GM21447 (cell line): ENCODE data around the gene ASNSD1.
"Not testable (repeated sequence)": the region's sequence is repeated elsewhere in the genome, so short reads cannot be mapped to it uniquely, and the experiment has no call there.

Experiments used
- ATAC-seq: cut with Tn5 transposase; IDR thresholded peaks from one replicate; pipeline ENCODE4 v1.9.1; 2021; ENCODE audit not compliant: unreplicated experiment

ASNSD1 gene

DNA sequence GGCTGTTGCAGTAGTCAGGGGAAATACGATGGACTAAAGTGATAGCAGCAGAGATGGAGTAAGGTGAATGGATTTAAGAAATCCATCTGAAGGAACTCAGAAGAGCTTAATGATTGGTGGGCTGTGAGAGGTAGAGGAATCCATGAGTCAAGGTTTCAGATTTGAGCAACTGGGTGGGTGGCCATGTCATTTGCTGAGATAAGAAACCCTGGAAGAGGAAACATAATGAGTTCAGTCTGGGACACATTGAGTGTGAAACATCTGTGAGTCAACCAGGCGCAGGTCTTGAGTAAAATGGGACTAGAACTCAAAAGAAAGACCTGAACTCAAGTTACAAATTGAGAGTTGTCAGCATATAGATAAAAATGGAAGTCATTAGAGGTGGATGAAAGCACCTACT, 19.7 kb upstream of the ASNSD1 start:
- no peak for ATAC-seq

DNA sequence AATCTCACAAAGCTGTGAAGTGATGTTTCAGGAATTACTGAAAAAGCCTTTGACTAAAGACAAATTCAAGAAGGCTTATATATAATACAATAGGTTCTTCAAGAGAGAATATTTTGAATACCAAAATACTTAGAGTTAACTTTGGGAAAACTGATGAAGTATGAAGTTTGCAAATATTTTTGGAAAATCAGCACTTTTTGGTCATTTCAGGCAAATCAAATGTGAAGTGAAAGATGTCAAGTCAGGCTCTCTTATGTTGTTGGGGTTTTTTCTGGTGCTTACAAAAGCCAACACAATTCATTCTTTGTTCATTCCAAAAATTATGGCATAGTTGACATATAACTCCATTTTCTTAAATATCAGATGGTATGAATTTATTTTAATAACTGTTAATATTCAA, 14.7 kb upstream of the ASNSD1 start:
- no peak for ATAC-seq

DNA sequence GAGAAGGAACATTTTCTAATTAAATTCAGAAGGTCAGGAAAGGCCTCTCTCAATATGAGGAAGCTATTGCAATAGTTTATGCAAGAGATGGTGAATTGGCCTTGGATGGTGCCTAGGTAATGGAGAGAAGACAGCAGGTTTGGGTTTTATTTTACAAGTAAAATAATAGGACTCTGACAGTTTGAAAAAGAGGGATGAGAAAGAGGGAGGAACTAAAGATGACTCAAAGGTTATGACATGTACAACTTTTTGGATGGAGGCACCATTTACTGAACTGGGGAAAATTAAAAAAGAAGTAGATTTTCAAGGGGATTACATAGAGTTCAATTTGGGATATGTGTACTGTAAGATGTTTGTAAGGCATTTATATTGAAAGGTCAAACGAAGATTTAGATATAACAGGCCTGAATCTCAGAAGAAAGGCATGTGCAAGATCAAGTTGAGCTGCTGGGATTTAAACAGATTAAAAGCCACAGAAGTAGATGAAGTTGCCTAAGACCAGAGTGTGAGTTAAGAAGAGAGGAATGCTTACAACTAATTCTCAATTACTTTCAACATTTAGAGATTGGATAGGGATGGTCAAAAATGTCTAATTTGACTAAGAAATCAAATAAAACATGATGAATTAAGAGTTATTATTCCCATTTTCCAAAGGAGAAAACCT, 12.3 kb upstream of the ASNSD1 start:
- no peak for ATAC-seq

DNA sequence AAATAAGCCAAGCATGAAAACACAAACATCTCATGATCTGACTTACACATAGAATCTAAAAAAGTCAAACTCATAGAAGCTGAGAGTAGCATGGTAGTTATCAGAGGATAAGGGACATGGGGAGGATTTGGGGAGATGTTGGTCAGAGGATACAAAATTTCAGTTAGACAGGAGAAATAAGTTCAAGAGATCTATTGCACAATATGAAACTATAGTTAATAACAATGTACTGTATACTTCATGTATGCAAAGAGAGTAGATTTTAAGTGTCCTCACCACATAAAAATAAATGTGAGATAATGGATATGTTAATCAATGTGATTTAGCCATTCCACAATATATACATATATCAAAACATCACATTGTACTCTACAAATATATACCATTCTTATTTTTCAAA, 10.0 kb upstream of the ASNSD1 start:
- ATAC-seq, result no peak

DNA sequence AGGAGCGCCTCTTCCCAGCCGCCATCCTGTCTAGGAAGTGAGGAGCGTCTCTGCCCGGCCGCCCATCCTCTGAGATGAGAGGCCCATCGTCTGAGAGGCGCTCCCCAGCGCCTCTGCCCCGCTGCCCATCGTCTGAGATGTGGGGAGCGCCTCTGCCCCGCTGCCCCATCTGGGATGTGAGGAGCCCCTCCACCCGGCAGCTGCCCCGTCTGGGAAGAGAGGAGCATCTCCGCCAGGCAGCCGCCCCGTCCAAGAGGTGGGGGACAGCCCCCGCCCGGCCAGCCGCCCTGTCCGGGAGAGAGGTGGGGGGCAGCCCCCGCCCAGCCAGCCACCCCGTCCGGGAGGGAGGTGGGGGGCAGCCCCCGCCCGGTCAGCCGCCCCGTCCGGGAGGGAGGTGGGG, 7.8 kb upstream of the ASNSD1 start:
- ATAC-seq, result not testable (repeated sequence)

DNA sequence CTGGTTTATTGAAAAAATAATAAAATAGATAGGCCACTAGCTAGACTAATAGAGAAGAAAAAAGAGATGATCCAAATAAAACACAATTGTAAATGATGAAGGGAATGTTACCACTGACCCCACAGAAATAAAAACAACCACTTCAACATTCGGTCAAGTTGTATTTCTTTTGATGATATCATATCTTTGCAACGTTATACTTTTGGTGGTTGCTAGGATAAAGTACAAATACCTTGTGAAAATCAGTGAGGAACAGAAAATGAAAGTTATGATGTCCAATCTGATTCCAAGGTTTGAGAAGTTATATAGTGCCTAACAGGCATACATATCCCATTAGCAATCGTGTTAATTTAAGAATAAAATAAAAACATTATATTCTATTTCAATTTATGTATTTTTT, 6.6 kb upstream of the ASNSD1 start:
- no peak for ATAC-seq

DNA sequence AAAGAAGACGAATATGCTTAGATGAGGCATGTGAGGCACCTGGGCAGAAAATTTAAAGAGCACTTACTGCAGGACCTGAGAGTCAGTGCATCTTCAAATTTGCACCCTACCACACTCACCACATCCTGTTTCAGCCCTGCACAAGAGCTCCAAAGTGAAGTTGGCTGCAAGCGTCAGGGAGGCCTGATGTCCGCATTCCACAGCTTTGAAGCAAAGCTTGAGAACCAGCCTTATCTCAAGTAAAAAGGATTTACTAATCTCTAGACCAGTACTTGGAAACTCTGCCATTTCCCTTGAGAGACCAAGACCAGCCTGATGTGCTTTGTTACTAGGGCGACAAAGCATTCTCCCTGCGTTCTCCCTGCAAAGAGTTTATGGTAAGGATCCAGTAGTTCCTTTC, 3.4 kb upstream of the ASNSD1 start:
- peak; percentile 39 for ATAC-seq

DNA sequence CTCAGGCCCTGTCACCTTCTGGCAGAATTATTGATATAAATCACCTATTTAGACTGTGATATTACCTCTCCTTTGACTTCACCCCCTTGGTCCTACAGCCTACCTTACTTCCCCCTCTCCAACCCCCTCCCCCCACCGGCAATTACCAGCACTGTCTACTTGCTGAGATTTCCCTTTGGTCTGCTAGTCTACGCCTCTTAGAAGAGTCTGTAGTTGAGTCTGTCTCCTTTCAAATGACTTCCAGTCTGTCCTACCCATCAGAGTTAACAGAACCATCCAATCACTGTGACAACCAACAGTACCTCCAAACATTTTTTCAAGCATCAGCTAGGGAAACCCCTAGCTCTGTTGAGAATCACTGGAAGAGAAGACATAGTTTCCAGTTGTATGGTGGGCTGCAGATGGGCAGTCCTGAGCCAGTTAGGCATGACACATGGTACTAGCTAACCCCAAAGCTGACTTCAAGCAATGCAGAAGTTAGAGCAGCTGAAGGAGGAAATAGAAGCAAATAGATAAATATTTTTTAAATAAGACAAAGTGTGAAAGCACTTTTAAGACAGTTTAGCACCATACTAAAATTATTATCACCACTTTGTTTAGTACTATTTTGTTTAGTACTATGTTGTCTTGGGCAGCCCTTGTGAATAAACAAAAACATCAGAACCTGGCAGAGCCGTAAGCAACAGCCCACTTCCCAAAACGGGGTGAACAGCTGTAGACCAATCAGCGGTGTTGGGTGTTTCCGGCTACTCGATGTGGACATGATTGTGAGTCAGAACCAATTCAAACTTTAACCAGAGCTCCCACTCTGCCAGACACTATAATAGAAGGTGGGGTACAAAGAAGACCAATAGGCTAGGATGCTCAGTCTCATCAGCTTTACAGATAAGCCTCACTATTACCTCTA, 2.7 kb upstream of the ASNSD1 start:
- ATAC-seq, result no peak

DNA sequence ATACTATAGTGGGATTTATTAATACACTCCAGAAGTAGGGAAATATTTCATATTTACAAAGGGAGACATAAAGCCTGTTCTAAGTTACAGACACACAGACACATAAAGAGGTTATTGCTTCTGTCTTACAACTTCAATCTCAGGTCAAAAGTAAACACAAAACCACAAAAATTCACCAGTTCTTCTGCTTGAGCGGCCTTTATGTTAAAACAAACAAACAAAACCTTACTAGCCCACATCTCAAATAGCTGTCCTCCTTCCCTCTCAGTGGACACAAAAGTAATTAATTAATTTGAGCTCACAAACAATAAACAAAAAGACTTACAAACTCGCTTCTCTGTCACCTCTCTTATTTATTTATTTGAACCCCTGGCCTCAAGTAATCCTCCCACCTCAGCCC, 1.5 kb upstream of the ASNSD1 start:
- ATAC-seq, result no peak

DNA sequence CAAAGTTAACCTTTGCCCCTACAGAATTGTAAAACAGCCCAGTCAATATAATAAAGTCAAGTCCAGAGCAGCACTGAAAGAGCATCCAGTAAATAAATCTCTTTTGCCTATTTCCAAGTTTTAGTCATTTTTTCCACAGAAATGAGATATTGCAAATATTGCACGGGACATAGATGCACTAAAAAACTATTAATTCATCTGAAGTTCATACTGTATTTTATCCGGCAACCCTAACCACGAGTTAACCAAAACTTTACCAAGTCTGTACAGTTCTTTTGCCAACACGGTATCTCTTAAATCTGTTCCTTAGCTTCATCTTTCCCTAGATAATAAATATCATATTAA, 484 bp upstream of the ASNSD1 start:
- ATAC-seq, result no peak

DNA sequence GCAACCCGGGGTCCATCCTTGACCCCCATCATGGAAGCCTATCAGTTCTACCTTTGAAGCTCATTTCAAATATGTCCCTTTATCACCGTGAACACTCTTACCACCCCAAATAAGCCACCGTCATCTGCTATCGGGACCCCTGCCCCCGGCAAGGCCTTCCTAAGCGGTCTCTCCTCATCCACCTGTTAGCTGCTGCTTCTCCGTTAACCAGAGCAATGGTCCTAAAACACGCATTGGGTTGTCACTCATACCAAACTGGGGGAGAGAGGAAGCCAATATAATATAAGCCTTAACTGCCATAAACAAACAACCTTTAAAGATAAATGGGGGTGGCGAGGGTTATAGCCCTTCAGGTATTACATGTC, 680 bp downstream of the ASNSD1 start:
- ATAC-seq, result no peak

DNA sequence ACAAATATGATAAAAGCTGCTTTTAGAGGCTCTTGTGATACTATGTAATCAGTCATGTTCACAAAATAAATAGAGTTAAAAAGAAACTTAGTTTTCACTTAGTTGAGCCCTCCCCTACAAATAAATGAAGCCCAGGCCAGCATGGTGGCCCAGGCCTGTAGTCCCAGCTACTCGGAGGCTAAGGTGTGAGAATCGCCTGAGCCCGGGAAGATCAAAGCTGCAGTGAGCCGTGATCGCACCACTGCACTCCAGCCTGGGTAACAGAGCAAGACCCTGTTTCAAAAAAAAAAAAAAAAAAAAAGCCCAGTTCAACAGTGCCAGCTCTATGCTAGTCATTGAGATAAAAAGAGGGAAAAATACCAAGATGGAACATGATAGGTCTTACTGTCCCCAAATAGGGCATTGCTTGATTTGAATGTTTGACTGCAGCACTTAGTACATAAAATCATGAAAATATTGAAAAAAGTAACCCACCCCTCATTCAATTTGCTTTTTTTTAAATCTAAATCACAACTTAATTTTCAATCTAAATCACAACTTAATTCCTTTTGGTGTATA, 1.5 kb downstream of the ASNSD1 start:
- no peak for ATAC-seq

DNA sequence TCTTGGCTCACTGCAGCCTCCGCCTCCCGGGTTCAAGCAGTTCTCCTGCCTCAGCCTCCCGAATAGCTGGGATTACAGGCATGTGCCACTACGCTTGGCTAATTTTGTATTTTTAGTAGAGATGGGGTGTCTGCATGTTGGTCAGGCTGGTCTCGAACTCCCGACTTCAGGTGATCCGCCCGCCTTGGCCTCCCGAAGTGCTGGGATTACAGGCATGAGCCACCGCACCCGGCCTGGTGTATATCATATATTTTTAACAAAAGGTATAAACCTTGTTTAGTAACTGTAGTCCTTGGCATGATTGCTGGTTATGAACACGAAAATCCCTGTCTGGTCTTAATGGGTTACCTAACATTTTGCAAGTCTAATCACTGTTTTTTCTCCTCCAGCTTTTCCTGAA, 2.1 kb downstream of the ASNSD1 start:
- not testable (repeated sequence) for ATAC-seq

DNA sequence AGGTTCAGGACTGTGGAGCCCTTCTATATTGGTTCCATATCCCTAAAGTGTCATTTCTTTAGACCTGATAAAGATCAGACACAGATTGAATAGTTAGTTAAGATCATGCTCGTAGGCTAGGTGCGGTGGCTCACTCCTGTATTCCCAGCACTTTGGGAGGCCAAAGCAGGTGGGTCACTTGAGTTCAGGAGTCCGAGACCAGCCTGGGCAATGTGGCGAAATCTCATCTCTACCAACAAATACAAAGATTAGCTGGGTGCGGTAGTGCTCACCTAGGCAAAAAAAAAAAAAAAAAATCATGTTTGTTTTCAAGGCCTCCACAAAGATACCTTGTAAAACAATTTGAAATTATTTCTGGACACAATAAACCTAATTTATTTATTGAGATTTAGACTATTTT, 8.7 kb downstream of the ASNSD1 start:
- ATAC-seq, result no peak

DNA sequence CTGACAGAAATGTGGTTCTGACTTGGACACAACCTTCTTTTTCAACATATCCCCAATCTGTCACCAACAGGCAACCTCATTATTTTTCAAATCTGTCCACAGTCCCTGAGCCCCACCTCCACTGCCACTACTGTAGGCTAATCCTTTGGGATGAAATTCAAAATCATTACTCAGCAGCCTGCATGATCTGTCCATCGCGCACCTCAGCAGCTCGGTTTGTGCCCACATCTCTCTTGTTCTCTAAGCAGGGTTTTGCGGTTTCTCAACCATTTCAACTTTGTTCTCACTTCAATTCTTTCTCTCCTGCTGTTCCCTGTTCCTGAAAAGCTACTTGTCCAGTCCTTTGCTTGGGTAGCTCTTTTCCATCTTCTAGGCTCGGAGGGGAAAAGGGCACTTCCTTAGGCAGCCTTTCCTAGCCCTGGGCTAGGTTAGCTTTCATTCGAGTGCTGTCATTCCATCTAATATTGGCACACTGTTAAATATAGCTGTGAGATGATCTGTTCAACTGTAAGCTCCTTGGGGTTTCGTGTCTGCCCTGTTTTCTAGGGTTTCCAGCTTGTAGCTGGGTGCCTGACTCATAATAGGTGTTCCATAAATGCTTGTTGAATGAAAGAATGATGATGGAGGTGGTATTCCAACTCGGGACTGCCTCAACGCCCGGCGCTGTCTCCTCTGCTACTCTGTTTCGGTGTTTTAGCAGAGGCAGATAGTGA, 12.6 kb downstream of the ASNSD1 start:
- no peak for ATAC-seq

DNA sequence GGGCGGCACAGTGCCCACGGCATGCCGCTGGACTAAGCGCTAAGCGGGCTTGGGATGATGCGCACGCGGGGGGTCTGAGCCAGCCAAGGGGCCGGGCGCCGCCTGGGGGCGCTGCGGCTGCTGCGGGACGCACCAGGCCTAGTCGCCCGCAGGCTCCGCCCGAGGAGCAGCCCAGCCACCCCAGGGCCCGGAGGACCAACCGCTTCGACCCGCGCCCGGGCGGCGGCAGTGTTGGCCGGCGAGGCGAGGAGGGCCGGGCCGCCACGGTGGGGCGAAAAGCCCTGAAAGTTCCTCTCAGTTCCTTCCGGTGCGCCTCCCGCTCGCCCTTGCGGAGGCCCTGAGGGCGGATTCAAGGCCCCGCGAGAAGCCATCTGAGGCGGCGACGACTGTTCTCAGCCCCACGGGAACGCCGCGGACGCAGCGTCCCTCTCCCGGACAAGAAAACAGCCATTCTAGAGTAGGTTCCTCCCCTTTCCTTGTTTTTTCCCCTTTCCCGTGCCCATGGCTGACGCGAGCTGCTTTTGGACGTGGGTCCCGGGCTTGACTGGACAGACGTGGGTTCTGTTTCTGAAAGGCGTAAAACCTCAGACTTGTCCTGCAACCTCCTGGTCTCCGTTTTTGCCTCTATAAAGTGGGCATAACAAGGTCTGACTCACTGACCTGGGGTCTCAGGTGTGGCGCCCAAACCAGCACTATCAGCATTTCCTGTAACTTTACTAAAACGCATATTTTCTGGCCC, 13.3 kb downstream of the ASNSD1 start, which contains the start of gene ANKAR:
ANKAR (plus strand) TSS at position 297 of the 739 bp plus-strand sequence. CDS start 1,821 bp downstream, outside the sequence.
- peak; percentile 95 for ATAC-seq

DNA sequence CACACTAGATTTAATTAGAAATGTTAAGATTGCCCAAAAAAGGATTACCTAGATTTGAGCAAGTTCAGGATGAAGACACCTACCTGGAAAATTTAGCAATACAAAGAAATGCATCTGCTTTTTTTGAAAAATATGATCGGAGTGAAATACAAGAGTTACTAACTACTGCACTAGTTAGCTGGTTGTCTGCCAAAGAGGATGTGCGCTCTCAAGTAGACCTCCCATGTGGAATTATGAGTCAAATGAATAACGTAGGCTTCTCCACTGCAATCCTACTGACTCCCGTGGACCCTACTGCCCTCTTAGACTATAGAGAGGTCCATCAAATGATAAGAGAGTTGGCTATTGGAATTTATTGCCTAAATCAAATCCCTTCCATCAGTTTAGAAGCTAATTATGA, 15.2 kb downstream of the ASNSD1 start:
- no peak for ATAC-seq

DNA sequence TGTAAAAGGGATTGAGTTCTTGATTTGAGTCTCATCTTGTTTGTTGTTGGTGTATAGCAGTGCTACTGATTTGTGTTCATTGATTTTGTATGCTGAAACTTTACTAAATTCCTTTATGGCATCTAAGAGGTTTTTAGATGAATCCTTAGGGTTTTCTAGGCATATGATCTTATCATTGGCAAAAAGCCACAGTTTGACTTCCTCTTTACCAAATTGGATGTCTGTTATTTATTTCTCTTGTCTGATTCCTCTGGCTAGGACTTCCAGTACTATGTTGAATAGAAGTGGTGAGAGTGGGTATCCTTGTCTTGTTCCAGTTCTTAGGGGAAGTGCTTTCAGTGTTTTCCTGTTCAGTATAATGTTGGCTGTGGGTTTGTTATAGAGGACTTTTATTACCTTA, 18.0 kb downstream of the ASNSD1 start:
- ATAC-seq, result no peak

DNA sequence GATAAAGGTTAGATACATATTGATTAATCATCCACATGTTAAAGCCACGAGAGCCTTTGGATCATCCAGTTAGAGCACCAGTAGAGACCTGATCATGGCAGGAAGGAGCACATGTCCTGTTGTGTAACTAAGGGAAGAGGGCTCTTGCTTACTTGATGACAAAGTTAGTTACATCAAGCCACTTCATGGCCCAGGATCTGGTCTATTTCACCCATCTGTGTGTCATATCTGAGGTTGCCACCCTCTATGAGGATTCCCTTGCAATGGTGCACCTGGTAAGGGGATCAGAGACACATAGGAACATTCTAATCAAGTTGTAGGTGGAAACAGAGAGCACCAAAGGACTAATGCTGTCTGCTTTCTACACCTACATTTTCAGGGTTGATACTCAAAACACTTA, 19.9 kb downstream of the ASNSD1 start:
- no peak for ATAC-seq

DNA sequence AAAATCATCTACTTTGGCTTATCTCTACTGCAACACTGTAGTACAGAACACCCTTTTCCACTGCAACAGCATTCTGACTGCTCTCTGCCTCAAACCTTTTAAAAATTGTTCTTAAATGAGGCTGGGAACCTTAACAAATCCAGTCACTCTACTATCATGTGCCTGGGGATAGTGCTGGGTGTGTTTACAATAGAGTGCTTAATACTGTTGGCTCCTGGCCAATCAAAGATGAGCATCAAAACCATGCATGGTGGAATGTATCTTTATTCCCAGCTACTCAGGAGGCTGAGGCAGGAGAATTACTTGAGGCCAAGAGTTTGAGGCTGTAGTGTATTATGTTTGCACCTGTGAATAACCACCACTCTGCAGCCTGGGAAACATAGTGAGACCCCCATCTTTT, 20.6 kb downstream of the ASNSD1 start:
- no peak for ATAC-seq

DNA sequence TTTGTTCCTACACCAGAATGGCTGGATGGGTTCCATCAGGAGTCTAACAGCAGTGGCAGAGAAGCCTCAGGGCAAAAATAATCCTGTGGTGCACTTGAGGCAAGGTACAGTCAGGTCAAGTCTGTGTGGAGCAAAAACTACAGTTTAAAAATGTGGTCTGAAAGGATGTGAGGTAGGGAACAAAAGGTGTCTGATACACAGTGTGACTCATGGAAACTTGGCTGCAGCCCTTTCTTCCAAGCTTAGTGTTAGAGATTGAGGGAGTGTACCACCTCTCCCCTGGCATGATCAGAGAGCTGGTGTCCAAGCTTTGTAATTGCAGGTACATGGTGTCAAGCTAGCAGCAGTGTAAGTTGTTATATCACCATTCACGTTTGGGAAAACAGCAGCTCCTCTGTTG, 22.1 kb downstream of the ASNSD1 start:
- ATAC-seq, result no peak
